Regular cardiac myocyte (primary cell): Measurements from ENCODE around the gene SLC36A4. TPM values are rescaled to one million over a fixed set of nuclear protein-coding genes. Genes with fewer than 3 reads are reported as not detected.

Source experiments
- total RNA-seq: library from RNA; depleted of rRNA; stranded (reverse); fragments of >200 nt; gene quantifications from 2 replicates; pipeline ENCODE4 v1.2.3, GENCODE V29; 2014

Gene SLC36A4
- 5.4 and 8.6 TPM in 2 replicates for total RNA-seq

DNA sequence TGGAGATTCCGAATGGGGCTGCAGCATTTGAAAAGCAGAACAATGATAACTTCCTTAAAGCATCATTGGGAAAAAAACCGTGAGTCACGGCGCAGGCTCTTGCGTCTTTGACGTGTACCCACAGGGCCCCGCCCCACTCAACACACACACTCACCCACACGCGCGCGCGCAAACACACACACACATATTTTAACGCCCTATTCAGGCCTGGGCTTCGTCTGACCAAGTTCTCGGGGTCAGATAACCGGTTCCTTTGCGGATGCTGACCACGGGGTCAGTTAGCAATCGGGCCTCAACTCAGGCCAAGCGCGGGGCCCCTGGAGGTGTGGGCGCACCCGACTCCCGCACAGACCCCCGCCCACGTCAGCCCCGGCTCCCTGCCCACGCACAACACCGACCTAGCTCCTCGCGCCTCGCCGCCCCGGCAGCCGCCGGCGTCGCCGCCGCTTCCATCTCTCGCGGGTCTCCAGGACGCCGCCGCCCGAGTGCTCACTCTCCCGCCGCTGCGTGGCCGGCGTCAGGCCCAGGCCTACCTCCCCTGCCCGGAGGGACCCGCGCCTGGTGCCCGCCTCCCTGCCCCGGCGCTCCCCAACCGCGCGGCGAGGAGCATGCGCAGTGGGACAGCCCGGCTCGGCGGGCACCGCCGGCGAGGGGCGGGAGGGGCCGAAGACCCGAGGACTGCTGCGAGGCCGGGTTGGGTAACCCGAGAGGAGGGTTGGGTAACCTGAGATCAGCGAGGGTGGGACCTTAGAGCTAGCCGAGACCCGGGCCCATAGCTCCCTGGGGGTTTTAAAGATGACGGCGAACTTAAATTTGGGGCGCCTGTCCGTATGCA is at the start of gene SLC36A4:
SLC36A4 (minus strand) TSS at position 612 of the 835 bp plus-strand sequence; CDS start at position 453, 159 bp downstream.

Other genes with a start within 250 kb of the SLC36A4 start
- gene MTNR1B, start 228.3 kb downstream of the SLC36A4 start, total RNA-seq = not detected in 2 replicates
- gene DEUP1, start 132.8 kb upstream of the SLC36A4 start, total RNA-seq = not detected in 2 replicates